ENCODE results near the gene HNF4A. TPM values are rescaled to one million over a fixed set of nuclear protein-coding genes. Genes with fewer than 3 reads are reported as not detected.

Gene HNF4A
- total RNA-seq, 2 donors from 2014 or later = not detected

GRCh38 chr20:44432618-44433577 lies 77.4 kb downstream of the HNF4A start:
- H3K27me3 ChIP-seq = no peaks in the 10 kb centered on the region
- H3K4me1 ChIP-seq = no peaks in the 10 kb centered on the region
- TF ChIP-seq, protein P1, sequence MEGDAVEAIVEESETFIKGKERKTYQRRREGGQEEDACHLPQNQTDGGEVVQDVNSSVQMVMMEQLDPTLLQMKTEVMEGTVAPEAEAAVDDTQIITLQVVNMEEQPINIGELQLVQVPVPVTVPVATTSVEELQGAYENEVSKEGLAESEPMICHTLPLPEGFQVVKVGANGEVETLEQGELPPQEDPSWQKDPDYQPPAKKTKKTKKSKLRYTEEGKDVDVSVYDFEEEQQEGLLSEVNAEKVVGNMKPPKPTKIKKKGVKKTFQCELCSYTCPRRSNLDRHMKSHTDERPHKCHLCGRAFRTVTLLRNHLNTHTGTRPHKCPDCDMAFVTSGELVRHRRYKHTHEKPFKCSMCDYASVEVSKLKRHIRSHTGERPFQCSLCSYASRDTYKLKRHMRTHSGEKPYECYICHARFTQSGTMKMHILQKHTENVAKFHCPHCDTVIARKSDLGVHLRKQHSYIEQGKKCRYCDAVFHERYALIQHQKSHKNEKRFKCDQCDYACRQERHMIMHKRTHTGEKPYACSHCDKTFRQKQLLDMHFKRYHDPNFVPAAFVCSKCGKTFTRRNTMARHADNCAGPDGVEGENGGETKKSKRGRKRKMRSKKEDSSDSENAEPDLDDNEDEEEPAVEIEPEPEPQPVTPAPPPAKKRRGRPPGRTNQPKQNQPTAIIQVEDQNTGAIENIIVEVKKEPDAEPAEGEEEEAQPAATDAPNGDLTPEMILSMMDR (IDR thresholded peaks at IDR 0.05) = no peak
- no peak for DNase-seq (ENCODE audit: low spot score)
- H3K36me3 ChIP-seq = no peaks in the 10 kb centered on the region
- H3K27ac ChIP-seq = no peak overlapping the region
- no peak overlapping the region for H3K4me3 ChIP-seq
- no peaks in the 10 kb centered on the region for H3K9me3 ChIP-seq

DNA sequence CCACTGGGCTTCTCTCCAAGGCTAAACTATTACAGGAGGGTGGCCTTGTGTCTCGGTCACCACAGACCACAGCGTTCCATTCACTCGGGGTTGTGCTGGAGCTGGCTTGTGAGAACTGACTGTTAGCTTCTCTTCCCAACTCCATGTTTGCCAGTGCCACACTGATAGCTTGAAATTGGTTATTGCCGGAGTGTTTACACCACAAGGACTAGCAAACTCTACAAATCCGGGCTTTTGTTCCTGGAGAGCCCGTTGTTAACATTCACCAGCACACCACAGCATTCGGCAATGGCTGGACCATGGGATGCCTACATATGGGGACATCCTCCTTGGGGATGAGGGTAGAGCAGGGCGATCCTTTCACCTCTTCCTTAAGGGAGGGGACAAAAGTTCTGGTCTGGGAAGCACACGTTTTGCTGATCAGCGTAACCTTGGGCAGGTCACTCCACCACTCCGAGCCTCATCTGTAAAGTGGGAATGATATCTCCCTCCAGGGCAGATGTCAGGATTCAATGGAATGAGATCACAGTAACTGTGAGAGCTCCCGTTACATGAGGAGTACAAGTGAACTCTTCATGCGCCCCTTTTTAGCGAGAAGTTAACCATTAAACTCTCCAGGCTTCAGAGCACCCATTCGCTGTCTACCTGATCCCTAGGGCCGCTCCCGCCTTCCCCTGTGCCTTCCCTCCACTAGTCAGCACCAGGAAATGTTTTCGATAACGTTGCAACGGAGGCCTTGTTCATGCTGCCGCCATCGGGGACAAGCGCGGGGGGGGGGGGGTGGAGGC lies 78.4 kb downstream of the HNF4A start:
- Histone ChIP-seq H3K4me3 (no peak overlapping the region), H3K4me1 (no peaks in the 10 kb centered on the region), H3K9me3 (no peaks in the 10 kb centered on the region), H3K27me3 (no peaks in the 10 kb centered on the region), H3K36me3 (no peaks in the 10 kb centered on the region), H3K27ac (no peak overlapping the region)
- TF ChIP-seq, protein P1 (IDR thresholded peaks at IDR 0.05) = no peak
- DNase-seq (ENCODE audit: low spot score) = no peak

- Histone ChIP-seq H3K9me3 (no peaks in the 10 kb centered on the region), H3K27me3 (no peaks in the 10 kb centered on the region), H3K36me3 (no peaks in the 10 kb centered on the region), H3K4me1 (no peaks in the 10 kb centered on the region), H3K4me3 (no peak overlapping the region), H3K27ac (no peak overlapping the region)
- no peak for DNase-seq (ENCODE audit: low spot score)
- TF ChIP-seq, protein P1 (IDR thresholded peaks at IDR 0.05) = no peak
Observed at GRCh38 chr20:44435630-44436335, 80.3 kb downstream of the HNF4A start.

DNA sequence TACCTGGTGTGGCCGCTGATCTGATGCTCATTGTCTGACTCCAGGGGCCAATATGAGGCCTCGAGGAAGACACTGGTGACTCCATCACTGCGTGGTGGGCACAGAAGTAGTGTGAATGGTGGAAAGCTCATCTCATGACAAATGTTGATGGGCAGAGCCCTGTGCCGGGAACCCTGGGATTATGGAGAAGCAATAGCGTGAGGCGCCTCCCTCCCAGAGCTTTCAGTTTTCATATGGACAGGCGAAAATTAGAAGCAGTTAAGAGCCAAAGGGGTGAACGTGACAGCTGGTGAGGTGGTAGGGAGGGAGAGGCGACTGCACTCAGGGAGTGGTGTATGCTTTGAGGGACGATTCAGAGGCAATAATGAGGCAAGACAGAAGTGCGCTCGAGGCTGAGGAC lies 80.9 kb downstream of the HNF4A start:
- no peak for DNase-seq (ENCODE audit: low spot score)
- Histone ChIP-seq H3K4me1 (no peaks in the 10 kb centered on the region), H3K27me3 (no peaks in the 10 kb centered on the region), H3K27ac (no peak overlapping the region), H3K4me3 (no peak overlapping the region), H3K36me3 (no peaks in the 10 kb centered on the region), H3K9me3 (no peaks in the 10 kb centered on the region)
- TF ChIP-seq, protein P1 (IDR thresholded peaks at IDR 0.05) = no peak

DNA sequence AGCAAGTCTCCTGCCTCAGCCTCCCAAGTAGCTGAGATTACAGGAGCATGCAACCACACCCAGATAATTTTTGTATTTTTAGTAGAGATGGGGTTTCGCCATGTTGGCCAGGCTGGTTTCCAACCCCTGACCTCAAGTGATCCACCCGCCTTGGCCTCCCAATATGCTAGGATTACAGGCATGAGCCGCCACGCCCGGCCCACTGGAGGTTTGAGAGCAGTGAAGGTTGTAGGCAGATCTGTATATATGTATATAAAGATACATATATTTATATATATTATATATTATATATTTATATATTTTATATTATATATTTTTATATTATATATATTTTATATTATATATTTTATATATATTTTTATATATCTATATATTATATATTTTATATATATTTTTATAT lies 82.0 kb downstream of the HNF4A start:
- TF ChIP-seq, protein P1 (IDR thresholded peaks at IDR 0.05) = no peak
- H3K4me3 ChIP-seq = no peak overlapping the region
- H3K36me3 ChIP-seq = no peaks in the 10 kb centered on the region

More for the DNA sequence above, 82.0 kb downstream of the HNF4A start:
- DNase-seq (ENCODE audit: low spot score) = no peak
- no peaks in the 10 kb centered on the region for H3K4me1 ChIP-seq
- no peak overlapping the region for H3K27ac ChIP-seq
- H3K27me3 ChIP-seq = no peaks in the 10 kb centered on the region
- H3K9me3 ChIP-seq = no peaks in the 10 kb centered on the region

Data from right atrium auricular region (tissue), 2 donors.